ENCODE data around the gene CACNA1C.
A peak's percentile ranks its signal among the peaks of the same experiment; 100 is the strongest.

The CACNA1C gene

DNA sequence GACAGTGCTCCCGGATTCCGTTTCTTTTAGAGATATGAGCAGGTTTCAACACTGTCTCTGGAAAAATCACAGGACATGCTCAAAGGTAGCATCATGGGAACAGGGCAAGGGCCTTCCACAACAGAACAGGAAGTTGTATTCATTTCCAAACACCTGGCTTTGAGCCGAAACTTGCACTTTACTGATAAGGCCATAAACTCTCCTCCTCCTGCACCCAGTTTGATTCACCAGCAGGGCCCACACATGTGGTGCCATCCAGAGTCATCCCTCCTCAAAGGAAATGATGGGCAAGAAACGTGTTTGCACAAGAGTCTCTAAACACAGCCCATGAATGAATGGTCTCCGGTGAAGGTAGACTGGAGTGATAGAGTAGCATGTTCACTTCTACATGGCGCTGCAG is 473.6 kb downstream of the CACNA1C start:
- DNase-seq (ENCODE audit: low spot score): peak; percentile 68

DNA sequence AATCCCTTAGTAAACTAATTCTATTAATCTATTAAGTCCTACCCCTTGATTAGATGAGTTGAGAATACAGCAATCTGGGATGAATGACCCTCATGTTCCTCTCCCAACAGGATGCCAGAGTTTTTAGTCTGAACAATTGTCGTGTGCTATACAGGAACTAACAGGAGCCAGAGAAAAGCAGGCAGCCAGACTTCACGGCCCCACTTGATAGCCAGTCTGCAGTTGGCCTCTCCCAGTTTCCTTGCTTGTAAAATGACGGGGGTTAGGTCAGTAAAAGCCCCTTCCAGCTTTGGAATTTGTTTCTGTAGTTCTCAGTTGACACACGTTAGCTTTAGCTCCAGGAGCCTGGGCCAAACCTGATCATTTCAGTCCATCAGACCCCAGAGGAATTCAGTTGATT is 475.2 kb downstream of the CACNA1C start:
- DNase-seq (ENCODE audit: low spot score): no peak

DNA sequence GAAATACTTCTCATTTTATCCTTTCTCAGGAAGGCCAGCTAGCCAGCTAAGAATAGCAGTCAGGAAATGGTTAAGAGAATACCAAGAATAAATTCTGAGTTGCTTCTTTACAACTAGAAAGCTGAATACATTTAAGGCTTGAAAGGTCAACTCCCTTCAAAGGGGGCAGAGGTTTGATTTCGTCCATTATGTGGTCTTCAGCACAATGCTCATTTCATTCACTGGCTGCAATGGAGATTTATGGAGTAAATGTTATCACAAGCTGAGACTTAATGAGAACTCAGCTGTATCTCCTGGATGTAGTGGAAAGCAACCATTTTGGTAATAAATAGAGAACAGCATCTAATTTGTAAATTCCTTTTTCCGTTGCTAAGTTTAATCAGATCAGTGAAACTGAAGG is 477.0 kb downstream of the CACNA1C start:
- no peak for DNase-seq (ENCODE audit: low spot score)

DNA sequence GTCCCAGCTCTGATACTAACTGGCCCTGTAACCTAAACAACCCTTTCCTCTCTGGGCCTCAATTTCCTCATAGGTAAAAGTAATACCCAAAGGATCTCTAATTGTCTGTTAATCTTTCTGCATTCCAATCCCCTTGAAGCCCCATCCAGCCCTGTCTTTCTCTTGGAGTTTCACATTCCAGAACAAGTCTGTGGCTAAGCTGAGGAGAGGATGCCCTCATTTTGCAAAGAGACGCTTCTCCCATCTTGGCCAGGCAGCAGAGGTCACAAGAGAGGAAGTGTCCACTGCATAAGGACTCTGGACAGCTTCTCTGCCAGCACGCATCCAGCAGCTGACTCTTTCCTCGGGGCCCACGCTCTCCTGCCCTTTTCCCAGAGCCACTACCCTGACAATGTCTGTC is 478.6 kb downstream of the CACNA1C start:
- no peak for DNase-seq (ENCODE audit: low spot score)

DNA sequence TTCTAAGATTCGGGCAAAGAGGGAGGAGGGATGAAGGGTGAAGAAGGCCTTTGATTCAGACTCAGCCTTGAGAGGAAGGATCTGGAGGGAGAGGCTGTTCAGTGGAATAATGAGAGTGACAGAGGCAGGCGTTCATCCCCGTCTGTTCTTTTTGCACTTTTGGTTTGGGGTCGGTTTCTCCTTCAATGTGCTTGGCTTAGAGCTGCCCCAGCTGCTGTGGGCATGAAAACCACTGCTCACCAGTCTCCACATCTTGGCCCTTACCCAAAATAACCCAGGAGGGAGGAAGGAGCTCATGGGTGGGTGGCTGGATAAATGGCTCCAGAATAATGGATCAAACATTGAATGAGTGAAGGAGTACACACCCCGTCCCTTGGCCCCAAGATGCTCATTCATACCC is 480.2 kb downstream of the CACNA1C start:
- no peak for DNase-seq (ENCODE audit: low spot score)

DNA sequence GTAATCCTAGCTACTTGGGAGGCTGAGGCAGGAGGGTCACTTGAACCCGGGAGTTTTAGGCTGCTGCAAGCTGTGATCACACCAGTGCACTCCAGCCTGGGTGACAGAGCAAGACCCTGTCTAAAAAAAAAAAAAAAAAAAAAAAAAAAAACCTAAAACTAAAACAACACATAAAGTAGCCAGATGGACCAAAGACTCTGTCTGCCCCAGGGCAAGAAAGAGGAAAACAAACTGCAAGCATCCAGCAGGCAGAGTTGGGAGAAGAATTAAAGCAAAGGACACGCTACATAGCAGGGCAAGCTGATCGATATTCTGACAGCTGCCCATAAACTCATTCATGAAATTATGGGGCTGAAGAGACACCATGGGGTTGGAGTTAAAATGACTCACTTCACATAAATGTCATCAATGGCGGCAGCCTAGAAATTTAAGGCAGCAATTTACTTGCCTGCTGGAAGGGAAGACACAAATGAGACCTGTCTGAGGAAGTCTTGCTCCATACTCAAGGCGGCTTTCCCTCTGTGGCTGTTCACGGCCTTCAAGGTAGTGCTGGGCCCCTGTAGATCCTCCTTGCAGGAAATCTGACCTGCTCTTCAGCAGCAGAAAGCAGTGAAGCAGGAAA is 482.9 kb downstream of the CACNA1C start:
- DNase-seq (ENCODE audit: low spot score): no peak

DNA sequence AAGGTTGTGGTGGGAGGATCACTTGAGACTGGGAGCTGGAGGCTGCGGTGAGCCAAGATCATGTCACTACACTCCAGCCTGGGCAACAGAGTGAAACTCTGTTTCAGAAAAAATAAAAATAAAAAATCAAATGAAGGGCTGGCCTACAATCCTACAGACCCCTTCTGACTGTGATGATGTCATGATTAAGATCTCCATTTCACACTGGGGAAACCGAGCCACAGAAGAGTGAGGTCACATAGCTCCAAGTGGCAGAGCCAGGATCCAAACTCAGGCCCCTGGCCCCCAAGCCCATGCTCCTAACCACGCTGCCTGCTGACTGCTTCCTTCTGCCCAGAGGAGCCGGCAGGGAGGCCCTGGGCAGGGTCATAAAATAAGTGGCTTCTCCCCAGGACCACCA is 483.9 kb downstream of the CACNA1C start:
- no peak for DNase-seq (ENCODE audit: low spot score)

DNA sequence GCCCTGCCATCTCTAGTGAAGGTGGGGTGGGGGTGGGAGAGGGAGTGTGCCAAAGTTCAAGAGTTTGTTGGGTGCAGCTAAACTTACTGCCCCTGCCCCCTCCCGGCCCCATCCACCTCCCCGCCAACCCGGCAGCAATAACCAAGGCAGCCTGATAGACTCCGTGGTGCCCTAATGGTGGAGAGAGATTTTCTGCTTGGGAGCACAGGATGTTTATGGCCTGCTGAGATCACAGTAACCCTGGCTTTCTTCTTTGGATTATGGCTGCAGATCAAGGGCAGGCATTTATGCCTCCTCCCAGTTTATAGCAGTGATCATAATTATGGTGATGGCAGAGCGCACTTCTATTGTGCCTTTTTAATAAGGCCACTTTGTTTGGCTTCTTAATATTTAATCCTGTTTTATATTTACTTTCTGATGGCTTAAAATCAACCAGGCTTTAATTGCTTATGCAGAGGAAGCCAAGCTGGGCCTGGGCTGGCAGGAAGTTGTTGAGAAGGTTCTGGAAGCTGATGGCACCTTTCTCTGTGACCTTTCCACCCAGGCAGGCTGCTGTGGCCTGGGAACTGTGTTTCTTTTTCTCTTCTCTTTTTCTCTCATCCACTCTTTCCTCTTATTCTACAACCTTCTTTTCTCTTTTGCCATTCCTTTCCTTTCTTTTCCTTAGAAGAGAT is 485.2 kb downstream of the CACNA1C start:
- no peak for DNase-seq (ENCODE audit: low spot score)

DNA sequence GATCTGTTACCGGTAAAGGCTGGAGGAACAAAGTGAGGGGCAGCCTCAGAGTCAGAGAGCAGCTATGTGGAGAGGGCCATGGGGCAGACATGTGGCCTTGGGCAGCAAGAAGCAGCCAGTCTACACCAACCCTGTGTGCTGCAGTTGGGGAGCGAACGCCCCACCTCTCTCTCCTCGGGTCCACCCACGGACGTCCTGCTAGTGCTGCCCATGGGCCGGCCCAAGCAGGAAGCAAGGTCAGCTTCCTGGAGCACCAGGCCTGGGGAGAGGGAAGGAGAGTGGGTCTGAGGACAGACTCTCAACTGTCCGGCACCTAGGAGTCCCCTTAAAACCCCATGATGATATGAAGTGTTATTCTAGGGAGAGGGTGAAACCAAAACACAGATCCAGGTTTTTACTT is 487.2 kb downstream of the CACNA1C start:
- DNase-seq (ENCODE audit: low spot score): no peak

DNA sequence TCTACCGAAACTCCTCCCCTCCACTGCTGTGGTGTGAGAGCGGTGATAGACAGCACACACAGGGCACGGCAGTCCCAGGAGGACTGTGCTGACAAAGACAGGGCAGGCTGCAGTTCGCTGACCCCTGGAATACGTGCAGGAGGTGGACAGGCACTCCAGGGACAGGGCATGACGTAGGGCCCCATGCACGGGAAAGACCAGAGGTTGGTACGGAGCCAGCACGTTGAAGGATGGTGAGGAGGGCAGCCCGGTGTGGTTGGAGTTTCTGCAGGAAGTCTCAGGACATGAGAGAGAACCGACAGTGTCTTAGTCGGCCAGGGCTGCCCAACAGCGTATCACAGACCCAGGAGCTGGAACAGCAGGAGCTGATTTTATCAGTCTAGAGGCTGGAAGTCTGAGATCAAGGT is 487.8 kb downstream of the CACNA1C start:
- DNase-seq (ENCODE audit: low spot score): no peak

DNA sequence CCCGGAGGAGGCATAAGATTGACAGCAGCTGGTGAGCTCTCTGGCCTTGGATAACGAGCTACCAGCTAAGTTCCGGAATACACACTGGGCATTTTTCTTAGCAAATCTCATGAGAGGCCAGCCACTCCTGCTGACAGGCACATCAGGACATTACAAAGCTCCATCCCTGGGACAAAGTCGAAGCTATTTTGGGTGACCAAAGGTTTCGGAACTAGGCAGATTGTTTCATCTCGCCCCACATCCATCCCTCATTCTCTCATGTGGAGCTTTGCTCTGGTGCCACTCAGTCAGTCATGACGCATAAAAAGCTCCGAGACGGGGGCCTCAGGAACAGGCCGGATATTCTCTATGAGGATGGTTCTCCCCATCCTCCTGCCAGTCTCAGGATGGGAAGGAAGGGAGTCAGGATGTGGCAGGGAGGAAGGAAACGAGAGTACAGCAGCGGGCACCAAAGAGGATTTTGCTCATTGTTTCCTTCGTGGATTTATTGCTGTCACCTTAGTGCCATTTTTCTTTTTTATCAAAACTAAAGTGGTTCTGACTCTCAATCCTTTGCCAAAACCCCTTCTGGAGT is 488.9 kb downstream of the CACNA1C start:
- DNase-seq (ENCODE audit: low spot score): no peak

DNA sequence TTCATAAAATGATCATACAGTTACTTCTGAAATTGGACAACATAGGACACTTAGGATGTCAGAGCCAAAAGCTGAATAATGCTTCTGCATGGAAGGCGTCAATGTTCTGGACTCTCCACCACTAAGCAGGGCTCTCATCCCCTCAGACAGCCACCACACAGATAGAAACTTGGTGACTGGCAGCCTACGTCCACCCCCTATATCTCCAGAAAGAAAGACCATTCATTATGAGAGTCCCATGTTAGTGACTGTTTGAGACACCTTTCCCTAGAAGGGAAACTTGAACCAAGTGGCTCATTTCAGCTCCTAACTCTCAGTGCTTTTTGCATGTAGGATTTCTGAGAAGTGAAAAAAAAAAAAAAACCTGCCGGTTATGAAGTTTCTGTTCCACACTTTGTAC is 491.0 kb downstream of the CACNA1C start:
- peak; percentile 84 for DNase-seq (ENCODE audit: low spot score)

DNA sequence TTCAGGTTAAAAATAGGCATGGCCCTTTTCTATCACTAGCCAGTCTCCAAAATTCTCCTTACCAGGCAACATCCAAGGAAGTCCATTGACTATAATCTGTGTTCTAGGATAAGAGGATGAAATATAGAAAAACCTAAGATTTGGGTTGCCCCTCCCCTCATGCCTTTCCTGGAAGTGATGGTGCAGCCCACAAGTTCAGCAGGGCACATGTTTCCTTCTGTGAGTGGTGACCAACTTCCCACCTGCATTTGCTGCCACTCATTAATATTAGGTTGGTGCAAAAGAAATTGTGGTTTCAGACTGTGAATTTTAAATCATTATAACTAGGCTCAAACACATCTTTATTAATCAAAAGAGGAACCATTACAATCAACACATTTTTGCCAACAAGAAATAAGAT is 491.4 kb downstream of the CACNA1C start:
- peak; percentile 67 for DNase-seq (ENCODE audit: low spot score)

DNA sequence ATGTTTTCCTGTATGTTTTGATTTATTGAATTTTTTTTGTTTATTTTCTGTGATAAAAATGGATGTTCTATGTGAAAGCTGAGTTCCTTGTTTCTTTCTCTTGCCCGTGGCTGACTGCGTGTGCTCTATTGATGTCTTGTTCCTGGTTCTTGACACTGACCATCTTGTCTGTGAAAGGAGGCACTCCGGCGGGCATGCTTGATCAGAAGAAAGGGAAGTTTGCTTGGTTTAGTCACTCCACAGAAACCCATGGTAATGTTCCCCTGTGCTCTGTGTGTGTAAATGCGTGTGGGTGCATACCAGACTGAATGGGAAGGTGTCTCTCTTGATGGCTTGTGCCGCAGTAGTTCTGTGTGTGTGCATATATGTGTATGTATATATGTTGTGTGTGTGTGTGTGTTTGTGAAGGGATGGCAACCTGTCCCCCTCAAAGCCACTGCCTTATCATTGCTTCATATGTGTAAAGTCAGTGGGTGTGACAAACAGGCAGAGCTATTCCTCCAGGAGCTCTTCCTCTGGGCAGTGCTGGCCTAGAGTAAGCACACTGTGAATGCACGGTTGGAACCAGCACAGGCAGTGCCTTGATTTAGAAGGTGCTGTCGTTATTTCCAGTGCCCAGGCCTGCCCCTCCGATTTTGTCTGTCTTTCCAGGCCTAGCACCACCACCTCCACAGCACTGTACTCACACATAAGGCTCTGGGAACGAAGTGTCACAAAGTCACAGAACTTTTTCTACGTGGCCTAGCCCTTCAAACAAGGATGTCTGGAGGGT is 494.7 kb downstream of the CACNA1C start:
- DNase-seq (ENCODE audit: low spot score): no peak

DNA sequence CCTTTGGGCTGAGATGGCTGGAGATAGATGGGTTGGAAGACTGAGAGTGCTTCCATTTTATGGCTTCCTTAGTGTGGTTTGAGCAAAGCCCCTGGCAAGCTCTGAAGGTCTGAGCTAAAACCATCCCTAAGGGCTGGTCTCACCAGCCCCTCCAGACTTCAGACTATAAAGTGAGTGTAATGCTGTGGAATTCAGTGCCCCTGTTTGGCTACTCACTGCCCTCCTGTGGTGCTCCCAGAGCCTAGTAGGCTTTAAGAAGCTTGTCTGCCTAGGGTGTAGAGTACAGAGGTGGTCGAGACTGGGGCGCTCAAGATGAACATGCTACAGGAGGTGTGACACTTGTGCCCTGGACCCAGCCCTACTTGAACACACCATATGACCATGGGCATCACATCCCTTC is 495.3 kb downstream of the CACNA1C start:
- DNase-seq (ENCODE audit: low spot score): no peak

DNA sequence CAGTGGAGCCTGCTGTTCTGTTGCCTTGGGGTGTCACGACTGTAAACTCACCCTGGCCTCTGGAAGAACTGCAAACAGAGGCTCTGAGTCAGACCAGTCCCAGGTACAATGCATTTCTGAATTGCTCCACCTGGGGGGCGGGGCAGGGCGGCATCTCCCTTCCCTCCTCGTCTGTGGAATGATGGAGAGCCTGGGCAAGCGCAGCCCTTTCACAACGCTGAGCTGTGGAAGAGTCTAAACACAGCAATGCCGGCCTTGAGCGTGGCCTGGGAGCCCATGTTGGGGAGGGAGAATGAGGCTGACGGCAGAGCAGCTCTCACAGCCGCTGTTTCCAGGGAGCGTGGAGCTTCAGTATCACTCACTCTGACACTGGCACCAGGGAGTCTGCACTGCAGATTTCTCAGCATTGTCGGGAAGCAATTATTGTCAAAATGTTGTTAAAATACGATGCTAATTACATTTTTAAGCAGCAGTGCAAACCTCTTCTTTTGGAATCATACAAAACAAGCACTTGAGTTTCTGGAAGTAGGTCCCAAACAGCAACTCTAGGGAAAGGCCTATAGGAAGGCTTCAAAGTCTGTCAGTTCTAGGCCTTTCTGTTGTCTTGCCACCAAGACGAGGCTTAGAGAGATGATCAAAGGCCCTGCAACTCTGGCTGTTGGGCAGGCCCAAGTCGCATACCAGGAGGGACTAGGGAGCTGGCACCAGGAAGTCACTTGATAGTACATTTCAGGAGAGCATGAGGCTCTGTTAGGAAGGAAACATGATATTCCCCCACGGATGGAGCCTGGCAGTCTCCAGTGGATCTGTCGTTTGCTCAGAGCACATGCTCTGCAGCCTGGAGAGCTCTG is 498.0 kb downstream of the CACNA1C start:
- no peak for DNase-seq (ENCODE audit: low spot score)

DNA sequence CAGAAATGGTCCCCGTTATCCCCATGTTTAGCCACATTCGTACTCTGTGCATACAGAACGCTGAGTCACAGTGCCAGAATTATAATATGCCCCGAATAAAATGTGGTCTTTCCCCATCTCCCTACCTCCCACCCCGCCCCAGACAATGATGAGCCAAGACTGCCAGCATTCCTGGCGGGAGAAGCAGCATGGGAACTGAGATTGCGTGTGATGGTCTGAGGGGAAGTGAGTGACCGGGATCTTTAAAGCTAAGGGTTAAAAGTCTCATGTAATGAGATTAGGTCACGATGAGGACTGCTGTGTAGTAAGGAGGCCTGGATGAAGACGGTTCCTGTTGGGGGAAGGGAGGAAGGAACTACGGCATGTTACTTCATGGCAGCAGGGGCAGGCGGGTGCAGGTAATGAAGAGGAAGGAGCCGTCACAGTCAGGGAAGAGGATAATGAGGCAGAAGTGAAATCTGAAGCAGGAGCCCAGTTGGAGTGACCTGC is 498.7 kb downstream of the CACNA1C start:
- DNase-seq (ENCODE audit: low spot score): no peak

DNA sequence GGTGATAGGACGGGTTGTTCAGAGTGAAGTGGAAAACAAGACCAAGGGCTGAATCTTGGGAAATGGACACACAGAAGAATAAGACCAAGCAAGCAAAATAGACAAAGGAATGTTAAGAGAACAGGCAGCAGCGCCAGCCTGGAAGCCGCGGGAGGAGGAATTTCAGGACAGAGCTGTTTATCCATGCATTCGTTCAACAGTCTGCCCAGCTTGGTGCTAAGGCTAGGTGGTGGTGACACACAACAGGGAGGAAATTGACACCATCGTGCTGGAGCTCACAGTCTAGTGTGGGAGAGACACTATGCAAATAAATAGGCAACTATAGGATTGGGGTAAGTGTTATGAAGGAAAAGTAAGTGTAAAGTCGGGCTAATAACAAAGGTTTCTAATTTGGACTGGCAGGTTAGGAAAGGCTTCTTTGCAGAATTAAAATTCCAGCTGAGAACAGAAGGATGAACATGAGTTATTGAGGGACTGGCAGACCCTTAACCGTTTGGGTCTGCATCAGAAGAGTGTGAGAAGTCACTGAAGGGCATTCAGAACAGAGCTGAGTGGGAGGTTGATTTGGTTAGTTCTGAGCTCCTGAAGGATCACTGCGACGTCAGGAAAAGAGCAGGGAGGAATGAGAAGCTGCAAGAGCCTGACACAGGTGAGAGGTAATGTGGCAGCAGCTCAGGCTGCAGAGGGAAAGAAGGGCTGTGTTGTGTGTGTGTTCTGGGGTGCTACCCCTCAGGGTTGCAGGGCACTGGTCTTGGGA is 499.4 kb downstream of the CACNA1C start:
- DNase-seq (ENCODE audit: low spot score): no peak

DNA sequence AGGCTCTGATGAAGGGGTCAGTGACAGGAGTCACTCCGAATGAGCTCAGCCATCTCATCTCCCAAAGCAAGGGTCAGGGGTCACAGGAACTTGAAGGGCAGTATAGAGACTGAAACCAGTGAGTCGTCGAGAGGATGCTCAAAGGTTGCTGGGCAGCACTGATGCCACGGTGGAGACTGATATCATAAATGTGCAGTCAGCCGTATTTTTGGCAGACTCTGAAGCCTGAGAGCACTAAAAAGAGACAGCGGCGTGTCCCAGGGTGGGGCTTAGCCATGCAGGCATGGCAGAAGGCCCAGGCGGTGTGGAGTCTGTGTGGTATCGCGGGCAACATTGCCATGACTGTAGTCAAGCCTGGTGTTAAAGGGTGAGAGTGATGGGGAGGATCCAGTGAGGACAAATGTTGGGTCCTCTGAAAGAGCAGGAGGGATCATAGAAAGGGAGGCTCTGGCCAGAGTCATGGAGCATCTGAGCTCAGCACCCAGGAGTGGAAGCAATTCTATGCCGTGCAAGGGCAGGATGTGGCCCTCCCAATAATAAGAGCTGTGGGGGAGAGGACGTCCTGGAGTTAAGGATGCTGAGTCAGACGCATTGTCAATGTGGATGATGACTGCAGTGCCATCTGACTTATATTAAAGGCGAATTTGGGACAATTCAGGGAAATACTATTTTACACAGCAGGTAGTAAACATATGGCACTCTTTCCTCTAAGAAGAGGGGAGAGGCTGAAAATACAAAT is 500.8 kb downstream of the CACNA1C start:
- no peak for DNase-seq (ENCODE audit: low spot score)

DNA sequence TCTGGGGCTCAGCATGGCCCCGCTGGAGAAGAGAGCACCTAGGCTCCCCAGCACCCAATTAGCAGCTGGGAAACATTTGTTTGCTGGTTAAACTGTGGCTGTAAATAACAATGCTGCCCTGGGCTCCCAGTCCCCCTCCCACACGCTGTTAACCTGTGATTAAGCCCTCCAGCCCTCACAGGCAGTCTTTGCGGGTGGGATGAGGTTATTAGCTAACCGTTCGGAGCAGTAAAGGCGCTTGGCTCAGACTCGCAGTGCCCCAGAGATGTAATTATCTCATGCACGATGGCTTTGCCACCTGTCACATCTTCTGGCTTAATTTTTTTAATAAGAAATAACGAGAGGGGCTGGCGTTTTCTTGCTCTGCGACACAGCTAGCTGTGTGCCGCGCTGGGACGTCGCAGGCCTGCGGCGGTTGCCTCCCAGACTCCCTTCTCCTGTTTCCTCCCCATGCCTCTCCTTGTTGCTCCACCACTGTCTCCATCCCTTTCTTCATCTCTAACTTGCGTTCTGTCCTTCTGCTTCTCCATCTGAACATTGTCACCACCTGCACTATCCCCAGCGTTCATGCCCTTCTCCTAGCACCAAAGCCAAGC is 502.8 kb downstream of the CACNA1C start:
- no peak for DNase-seq (ENCODE audit: low spot score)
